Smooth muscle cell (in vitro differentiated cells): ENCODE measurements around the gene INSC. TPM values are rescaled to one million over a fixed set of nuclear protein-coding genes. Genes with fewer than 3 reads are reported as not detected.

Source experiments
- DNase-seq: peaks from one replicate; lab custom pipeline; 2025; ENCODE audit not compliant: unreplicated experiment; lab: John Stamatoyannopoulos, UW
- H2AFZ ChIP-seq: fragments of 200-600 bp; sonication (generic); 2 replicates; pipeline ENCODE4 v1.6.0; 2016; ENCODE audit warnings: antibody characterized with exemption, low read depth, mild to moderate bottlenecking
- H3F3A ChIP-seq: fragments of 200-600 bp; sonication (generic); 2 replicates; pipeline ENCODE4 v1.6.0; 2017; ENCODE audit warnings: antibody characterized with exemption, low read depth
- H3K27ac ChIP-seq: fragments of 200-600 bp; sonication (generic); 2 replicates; pipeline ENCODE4 v1.5.1; 2016; ENCODE audit warnings: low read depth, mild to moderate bottlenecking
- H3K27me3 ChIP-seq: fragments of 200-600 bp; sonication (generic); 2 replicates; pipeline ENCODE4 v1.6.1; 2016; ENCODE audit warnings: low read depth, mild to moderate bottlenecking
- H3K36me3 ChIP-seq: fragments of 200-600 bp; sonication (generic); 2 replicates; pipeline ENCODE4 v1.5.1; 2016; ENCODE audit warnings: low read depth
- H3K4me1 ChIP-seq: fragments of 200-600 bp; sonication (generic); 2 replicates; pipeline ENCODE4 v1.5.1; 2016; ENCODE audit warnings: low read depth
- H3K4me2 ChIP-seq: fragments of 200-600 bp; sonication (generic); 2 replicates; pipeline ENCODE4 v1.6.0; 2016; ENCODE audit warnings: mild to moderate bottlenecking
- H3K4me3 ChIP-seq: fragments of 200-600 bp; sonication (generic); 2 replicates; pipeline ENCODE4 v1.5.1; 2016; ENCODE audit warnings: mild to moderate bottlenecking
- H3K79me2 ChIP-seq: fragments of 200-600 bp; sonication (generic); 2 replicates; pipeline ENCODE4 v1.6.0; 2016; ENCODE audit warnings: low read depth, mild to moderate bottlenecking
- H3K9ac ChIP-seq: fragments of 200-600 bp; sonication (generic); 2 replicates; pipeline ENCODE4 v1.6.0; 2016; ENCODE audit warnings: low read depth
- H3K9me3 ChIP-seq: fragments of 200-600 bp; sonication (generic); replicated peaks from 2 replicates; pipeline ENCODE4 v1.5.1; 2016; ENCODE audit warnings: low read depth
- H4K20me1 ChIP-seq: fragments of 200-600 bp; sonication (generic); 2 replicates; pipeline ENCODE4 v1.6.0; 2016; ENCODE audit warnings: low read depth
- WGBS: methylation state at CpG from one replicate; pipeline ENCODE4 v1.1.7; 2016; ENCODE audit warnings: low lambda C conversion rate; 5-methylcytosine and 5-hydroxymethylcytosine counted together
- polyA plus RNA-seq: library from polyadenylated mRNA; unstranded; fragments of >200 nt; fragmentation: Nextera tagmentation; extraction: Ambion mirVana; gene quantifications from 2 replicates; pipeline ENCODE4 v1.2.1, GENCODE V29; 2016
- total RNA-seq: library from RNA; depleted of rRNA; stranded (reverse); fragments of >200 nt; gene quantifications from 2 replicates; pipeline ENCODE4 v1.2.3, GENCODE V29; 2014
- TF ChIP-seq, protein P1 (sequence below): fragments of 200-600 bp; sonication (generic); IDR thresholded peaks from 2 replicates; pipeline ENCODE4 v1.5.1; 2017; ENCODE audit warnings: borderline replicate concordance, mild to moderate bottlenecking, antibody characterized with exemption; ENCODE audit not compliant: insufficient read depth, poor library complexity, severe bottlenecking

Gene INSC
- total and polyA plus RNA-seq, 2 experiments from 2014 or later = not detected

DNA sequence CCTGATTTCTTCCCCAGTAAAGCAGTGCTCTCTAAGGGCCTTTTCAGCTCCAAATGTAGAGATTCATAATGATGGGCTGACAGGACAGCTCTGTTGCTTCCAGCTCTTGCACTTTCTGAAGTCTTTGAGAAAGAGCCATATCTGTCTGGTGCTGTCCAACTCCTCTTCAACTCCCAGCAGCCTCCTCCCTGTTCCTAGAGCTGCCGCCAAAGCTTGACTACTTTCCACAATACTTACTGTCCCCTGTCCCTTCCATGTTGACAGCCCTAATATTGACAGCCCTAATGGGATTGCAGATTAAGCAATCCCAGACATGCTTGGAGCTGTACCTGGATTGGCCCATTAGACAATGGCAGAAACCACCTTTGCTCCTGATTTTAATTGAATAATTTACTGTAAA is 29.6 kb downstream of the INSC start:
- Histone ChIP-seq H3K79me2 (no peaks in the 10 kb centered on the region), H2AFZ (no peak overlapping the region), H3K27me3 (no peaks in the 10 kb centered on the region), H3K4me3 (no peak overlapping the region), H3K27ac (no peak overlapping the region), H4K20me1 (no peaks in the 10 kb centered on the region), H3K9ac (no peak overlapping the region), H3K36me3 (no peaks in the 10 kb centered on the region), H3F3A (no peaks in the 10 kb centered on the region), H3K9me3 (no peaks in the 10 kb centered on the region), H3K4me2 (no peak overlapping the region), H3K4me1 (peaks cover 5% of the 10 kb centered on the region)
- DNase-seq = no peak
- TF ChIP-seq, protein P1, sequence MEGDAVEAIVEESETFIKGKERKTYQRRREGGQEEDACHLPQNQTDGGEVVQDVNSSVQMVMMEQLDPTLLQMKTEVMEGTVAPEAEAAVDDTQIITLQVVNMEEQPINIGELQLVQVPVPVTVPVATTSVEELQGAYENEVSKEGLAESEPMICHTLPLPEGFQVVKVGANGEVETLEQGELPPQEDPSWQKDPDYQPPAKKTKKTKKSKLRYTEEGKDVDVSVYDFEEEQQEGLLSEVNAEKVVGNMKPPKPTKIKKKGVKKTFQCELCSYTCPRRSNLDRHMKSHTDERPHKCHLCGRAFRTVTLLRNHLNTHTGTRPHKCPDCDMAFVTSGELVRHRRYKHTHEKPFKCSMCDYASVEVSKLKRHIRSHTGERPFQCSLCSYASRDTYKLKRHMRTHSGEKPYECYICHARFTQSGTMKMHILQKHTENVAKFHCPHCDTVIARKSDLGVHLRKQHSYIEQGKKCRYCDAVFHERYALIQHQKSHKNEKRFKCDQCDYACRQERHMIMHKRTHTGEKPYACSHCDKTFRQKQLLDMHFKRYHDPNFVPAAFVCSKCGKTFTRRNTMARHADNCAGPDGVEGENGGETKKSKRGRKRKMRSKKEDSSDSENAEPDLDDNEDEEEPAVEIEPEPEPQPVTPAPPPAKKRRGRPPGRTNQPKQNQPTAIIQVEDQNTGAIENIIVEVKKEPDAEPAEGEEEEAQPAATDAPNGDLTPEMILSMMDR = no peak
- 94% methylated on average over 1 of the region's 1 CpG for WGBS

DNA sequence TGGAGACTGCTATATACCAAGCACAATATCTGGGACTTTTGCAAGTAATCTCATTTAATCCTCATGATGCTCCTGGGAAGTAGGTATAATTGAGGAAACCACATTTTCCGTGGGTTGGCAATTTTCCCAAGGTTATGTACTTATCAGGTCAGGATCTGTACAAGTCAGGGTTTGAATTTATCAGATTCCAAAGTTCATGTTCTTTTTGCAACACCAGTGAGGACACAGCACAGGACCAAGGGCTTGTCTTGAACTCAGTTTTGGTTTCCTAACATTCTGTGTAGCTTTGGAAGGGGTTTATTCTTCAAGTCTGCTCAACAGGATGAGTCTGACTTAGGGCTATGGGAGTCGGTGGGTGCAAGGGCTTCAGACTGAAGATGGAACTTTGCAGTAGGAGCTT is 30.4 kb downstream of the INSC start:
- no peak overlapping the region for H2AFZ ChIP-seq
- H3K27me3 ChIP-seq = no peaks in the 10 kb centered on the region
- no peaks in the 10 kb centered on the region for H3F3A ChIP-seq
- no peak overlapping the region for H3K27ac ChIP-seq
- TF ChIP-seq, protein P1 = no peak
- H4K20me1 ChIP-seq = no peaks in the 10 kb centered on the region
- H3K4me1 ChIP-seq = peaks cover 5% of the 10 kb centered on the region
- H3K79me2 ChIP-seq = no peaks in the 10 kb centered on the region
- H3K9me3 ChIP-seq = no peaks in the 10 kb centered on the region
- 77% methylated on average over 2 of the region's 2 CpGs for WGBS
- no peaks in the 10 kb centered on the region for H3K36me3 ChIP-seq
- no peak overlapping the region for H3K4me3 ChIP-seq
- no peak overlapping the region for H3K9ac ChIP-seq
- DNase-seq = no peak
- no peak overlapping the region for H3K4me2 ChIP-seq

DNA sequence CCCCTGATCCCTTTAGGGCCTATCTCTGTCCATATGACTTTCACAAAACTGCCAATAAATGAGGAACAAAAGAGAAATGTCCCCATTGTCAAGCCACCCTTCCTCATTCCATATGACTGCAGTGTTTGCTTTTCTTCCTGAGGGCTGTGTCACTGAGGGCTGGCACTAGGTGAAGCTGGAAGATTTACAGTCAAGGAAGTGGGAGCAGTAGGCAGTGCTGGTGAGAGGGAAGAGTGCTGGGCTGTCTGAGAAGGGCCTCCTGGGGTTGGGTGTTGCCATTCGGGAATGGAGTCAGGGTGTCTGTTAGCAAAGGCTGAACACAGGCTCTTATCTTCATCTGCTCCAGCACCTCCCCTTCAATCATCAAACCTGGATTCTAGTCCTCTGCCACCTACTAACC is 30.9 kb downstream of the INSC start:
- H3K27ac ChIP-seq = no peak overlapping the region
- WGBS = 56% methylated on average over 1 of the region's 1 CpG
- H3K27me3 ChIP-seq = no peaks in the 10 kb centered on the region
- H3K36me3 ChIP-seq = no peaks in the 10 kb centered on the region
- no peaks in the 10 kb centered on the region for H3K9me3 ChIP-seq
- no peak overlapping the region for H3K4me2 ChIP-seq
- peaks cover 5% of the 10 kb centered on the region for H3K4me1 ChIP-seq
- no peak overlapping the region for H3K4me3 ChIP-seq
- no peak overlapping the region for H3K9ac ChIP-seq
- no peak overlapping the region for H2AFZ ChIP-seq
- TF ChIP-seq, protein P1 = no peak
- H3K79me2 ChIP-seq = no peaks in the 10 kb centered on the region
- DNase-seq = no peak
- H4K20me1 ChIP-seq = no peaks in the 10 kb centered on the region
- H3F3A ChIP-seq = no peaks in the 10 kb centered on the region

DNA sequence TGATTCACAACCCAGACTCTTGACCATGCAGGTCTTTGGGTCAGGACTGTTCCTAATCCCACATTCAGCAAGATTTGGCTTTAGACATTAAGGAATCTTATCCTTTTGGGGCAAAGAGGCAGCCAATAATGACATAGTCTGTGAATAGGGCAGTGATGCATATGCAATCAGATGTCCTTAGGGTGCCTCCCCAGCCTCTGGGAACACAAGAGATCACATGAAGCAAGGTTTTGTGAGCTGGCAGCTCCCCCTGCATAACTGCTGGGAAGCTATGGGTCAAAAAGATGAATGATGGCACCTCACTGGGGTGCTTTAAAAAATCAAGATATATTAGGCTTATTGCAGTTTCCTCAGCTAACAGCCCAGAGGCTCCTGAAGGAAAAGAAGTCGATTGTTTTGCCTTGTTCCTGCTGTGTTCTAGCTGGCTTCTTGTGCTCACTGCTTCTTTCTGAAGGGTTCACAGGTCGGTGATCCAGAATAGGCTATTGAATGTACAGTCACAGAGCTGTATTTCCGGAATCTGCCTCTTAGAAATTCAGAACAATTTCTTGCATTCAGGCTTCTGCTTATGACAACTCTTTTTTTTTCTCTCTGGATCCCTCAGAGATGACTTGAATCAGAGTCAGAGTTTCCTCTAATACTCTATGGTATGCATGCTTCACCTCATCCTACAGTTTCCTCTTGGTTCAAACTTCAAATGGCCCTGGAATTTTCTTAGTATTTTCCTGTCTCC is 31.7 kb downstream of the INSC start:
- Histone ChIP-seq H3K4me1 (peaks cover 5% of the 10 kb centered on the region), H3K27ac (no peak overlapping the region), H3K36me3 (no peaks in the 10 kb centered on the region), H3K4me3 (no peak overlapping the region), H3K79me2 (no peaks in the 10 kb centered on the region), H3K9me3 (no peaks in the 10 kb centered on the region), H2AFZ (no peak overlapping the region), H3K9ac (no peak overlapping the region), H4K20me1 (no peaks in the 10 kb centered on the region), H3K4me2 (no peak overlapping the region), H3K27me3 (no peaks in the 10 kb centered on the region), H3F3A (no peaks in the 10 kb centered on the region)
- TF ChIP-seq, protein P1 = no peak
- DNase-seq = no peak
- 70% methylated on average over 3 of the region's 3 CpGs for WGBS
